ENCODE data around the gene POLH. TPM values are rescaled to one million over a fixed set of nuclear protein-coding genes. Genes with fewer than 3 reads are reported as not detected.
A peak's percentile ranks its signal among the peaks of the same experiment; 100 is the strongest.

POLH gene
- total and polyA plus RNA-seq, 9 of the 15 experiments (the other 6 are each of a cell fraction or from before 2014, with no cell fraction given) = 5.8 to 31.6 (median 20.6) TPM

- TF ChIP-seq, protein P1, sequence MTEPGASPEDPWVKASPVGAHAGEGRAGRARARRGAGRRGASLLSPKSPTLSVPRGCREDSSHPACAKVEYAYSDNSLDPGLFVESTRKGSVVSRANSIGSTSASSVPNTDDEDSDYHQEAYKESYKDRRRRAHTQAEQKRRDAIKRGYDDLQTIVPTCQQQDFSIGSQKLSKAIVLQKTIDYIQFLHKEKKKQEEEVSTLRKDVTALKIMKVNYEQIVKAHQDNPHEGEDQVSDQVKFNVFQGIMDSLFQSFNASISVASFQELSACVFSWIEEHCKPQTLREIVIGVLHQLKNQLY (CRISPR knock-in tag; conservative IDR thresholded peaks at IDR 0.05) = peak in 1 of 2 experiments; percentile 23; a peak in 1 of 4 replicates
- TF ChIP-seq BMI1 (IDR thresholded peaks at IDR 0.05; ENCODE audit: low read length) (no peak), RBBP5 (IDR thresholded peaks at IDR 0.05; ENCODE audit: borderline replicate concordance, insufficient read depth, low read length, poor library complexity, severe bottlenecking) (peak; percentile 95), TAF9B (IDR thresholded peaks at IDR 0.05; ENCODE audit: partially characterized antibody) (no peak), NUFIP1 (IDR thresholded peaks at IDR 0.05; ENCODE audit: partially characterized antibody) (no peak), ZNF347 (CRISPR knock-in tag; IDR thresholded peaks at IDR 0.05; ENCODE audit: low read depth) (no peak), ZNF24 (IDR thresholded peaks at IDR 0.05) (no peak; the same call in 1 of the 2 replicates), ZNF146 (CRISPR knock-in tag; IDR thresholded peaks at IDR 0.05; ENCODE audit: unreplicated experiment) (no peak), SNRNP70 (optimal IDR thresholded peaks at IDR 0.05; ENCODE audit: low read depth, low read length) (no peak), ZNF76 (CRISPR knock-in tag; IDR thresholded peaks at IDR 0.05; ENCODE audit: borderline replicate concordance) (peak; percentile 89; the same call in 1 of the 2 replicates), ESRRA (IDR thresholded peaks at IDR 0.05; ENCODE audit: borderline replicate concordance, low read depth) (peak; percentile 98)
- TF ChIP-seq, protein P2, sequence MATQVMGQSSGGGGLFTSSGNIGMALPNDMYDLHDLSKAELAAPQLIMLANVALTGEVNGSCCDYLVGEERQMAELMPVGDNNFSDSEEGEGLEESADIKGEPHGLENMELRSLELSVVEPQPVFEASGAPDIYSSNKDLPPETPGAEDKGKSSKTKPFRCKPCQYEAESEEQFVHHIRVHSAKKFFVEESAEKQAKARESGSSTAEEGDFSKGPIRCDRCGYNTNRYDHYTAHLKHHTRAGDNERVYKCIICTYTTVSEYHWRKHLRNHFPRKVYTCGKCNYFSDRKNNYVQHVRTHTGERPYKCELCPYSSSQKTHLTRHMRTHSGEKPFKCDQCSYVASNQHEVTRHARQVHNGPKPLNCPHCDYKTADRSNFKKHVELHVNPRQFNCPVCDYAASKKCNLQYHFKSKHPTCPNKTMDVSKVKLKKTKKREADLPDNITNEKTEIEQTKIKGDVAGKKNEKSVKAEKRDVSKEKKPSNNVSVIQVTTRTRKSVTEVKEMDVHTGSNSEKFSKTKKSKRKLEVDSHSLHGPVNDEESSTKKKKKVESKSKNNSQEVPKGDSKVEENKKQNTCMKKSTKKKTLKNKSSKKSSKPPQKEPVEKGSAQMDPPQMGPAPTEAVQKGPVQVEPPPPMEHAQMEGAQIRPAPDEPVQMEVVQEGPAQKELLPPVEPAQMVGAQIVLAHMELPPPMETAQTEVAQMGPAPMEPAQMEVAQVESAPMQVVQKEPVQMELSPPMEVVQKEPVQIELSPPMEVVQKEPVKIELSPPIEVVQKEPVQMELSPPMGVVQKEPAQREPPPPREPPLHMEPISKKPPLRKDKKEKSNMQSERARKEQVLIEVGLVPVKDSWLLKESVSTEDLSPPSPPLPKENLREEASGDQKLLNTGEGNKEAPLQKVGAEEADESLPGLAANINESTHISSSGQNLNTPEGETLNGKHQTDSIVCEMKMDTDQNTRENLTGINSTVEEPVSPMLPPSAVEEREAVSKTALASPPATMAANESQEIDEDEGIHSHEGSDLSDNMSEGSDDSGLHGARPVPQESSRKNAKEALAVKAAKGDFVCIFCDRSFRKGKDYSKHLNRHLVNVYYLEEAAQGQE (IDR thresholded peaks at IDR 0.05; ENCODE audit: borderline replicate concordance) = peak; percentile 99
- TF ChIP-seq, protein P2 (CRISPR knock-in tag; IDR thresholded peaks at IDR 0.05; ENCODE audit: low read depth) = peak; percentile 97
- TF ChIP-seq, protein P3, sequence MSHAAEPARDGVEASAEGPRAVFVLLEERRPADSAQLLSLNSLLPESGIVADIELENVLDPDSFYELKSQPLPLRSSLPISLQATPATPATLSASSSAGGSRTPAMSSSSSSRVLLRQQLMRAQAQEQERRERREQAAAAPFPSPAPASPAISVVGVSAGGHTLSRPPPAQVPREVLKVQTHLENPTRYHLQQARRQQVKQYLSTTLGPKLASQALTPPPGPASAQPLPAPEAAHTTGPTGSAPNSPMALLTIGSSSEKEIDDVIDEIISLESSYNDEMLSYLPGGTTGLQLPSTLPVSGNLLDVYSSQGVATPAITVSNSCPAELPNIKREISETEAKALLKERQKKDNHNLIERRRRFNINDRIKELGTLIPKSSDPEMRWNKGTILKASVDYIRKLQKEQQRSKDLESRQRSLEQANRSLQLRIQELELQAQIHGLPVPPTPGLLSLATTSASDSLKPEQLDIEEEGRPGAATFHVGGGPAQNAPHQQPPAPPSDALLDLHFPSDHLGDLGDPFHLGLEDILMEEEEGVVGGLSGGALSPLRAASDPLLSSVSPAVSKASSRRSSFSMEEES (CRISPR knock-in tag; IDR thresholded peaks at IDR 0.05) = no peak
- TF ChIP-seq, protein P4, sequence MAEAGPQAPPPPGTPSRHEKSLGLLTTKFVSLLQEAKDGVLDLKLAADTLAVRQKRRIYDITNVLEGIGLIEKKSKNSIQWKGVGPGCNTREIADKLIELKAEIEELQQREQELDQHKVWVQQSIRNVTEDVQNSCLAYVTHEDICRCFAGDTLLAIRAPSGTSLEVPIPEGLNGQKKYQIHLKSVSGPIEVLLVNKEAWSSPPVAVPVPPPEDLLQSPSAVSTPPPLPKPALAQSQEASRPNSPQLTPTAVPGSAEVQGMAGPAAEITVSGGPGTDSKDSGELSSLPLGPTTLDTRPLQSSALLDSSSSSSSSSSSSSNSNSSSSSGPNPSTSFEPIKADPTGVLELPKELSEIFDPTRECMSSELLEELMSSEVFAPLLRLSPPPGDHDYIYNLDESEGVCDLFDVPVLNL (CRISPR knock-in tag; IDR thresholded peaks at IDR 0.05; ENCODE audit: low read depth) = no peak
Measured at GRCh38 chr6:43635387-43636307, 59.7 kb downstream of the POLH start, which contains the start of gene MAD2L1BP (continued).
